ENCODE measurements around the gene CADM3.
A peak's percentile ranks its signal among the peaks of the same experiment; 100 is the strongest.

CADM3 gene

GRCh38 chr1:159207080-159207479, 35.7 kb downstream of the CADM3 start:
- no peak for DNase-seq (ENCODE audit: low spot score)

- DNase-seq (ENCODE audit: low spot score), result peak; percentile 67
Measured at GRCh38 chr1:159207774-159208173, 36.4 kb downstream of the CADM3 start.

GRCh38 chr1:159208175-159208825, 36.9 kb downstream of the CADM3 start:
- no peak for DNase-seq (ENCODE audit: low spot score)

GRCh38 chr1:159209061-159209460, 37.6 kb downstream of the CADM3 start:
- no peak for DNase-seq (ENCODE audit: low spot score)

- peak; percentile 74 for DNase-seq (ENCODE audit: low spot score)
Measured at GRCh38 chr1:159211331-159212136, 40.1 kb downstream of the CADM3 start.

GRCh38 chr1:159212596-159212995, 41.2 kb downstream of the CADM3 start:
- no peak for DNase-seq (ENCODE audit: low spot score)

GRCh38 chr1:159214149-159214760, 42.8 kb downstream of the CADM3 start:
- peak; percentile 80 for DNase-seq (ENCODE audit: low spot score)

GRCh38 chr1:159218649-159219636, 47.5 kb downstream of the CADM3 start:
- DNase-seq (ENCODE audit: low spot score), result no peak

- DNase-seq (ENCODE audit: low spot score), result no peak
Measured at GRCh38 chr1:159222075-159222865, 50.9 kb downstream of the CADM3 start.

GRCh38 chr1:159223004-159223403, 51.6 kb downstream of the CADM3 start:
- DNase-seq (ENCODE audit: low spot score), result no peak

GRCh38 chr1:159228554-159228953, 57.1 kb downstream of the CADM3 start:
- DNase-seq (ENCODE audit: low spot score), result no peak

- DNase-seq (ENCODE audit: low spot score), result no peak
Measured at GRCh38 chr1:159229260-159229885, 58.0 kb downstream of the CADM3 start.

GRCh38 chr1:159229896-159230295, 58.5 kb downstream of the CADM3 start:
- DNase-seq (ENCODE audit: low spot score), result no peak

GRCh38 chr1:159239551-159240220, 68.3 kb downstream of the CADM3 start:
- DNase-seq (ENCODE audit: low spot score), result no peak

- no peak for DNase-seq (ENCODE audit: low spot score)
Measured at GRCh38 chr1:159247266-159247665, 75.9 kb downstream of the CADM3 start.

- DNase-seq (ENCODE audit: low spot score), result no peak
Measured at GRCh38 chr1:159248311-159248710, 76.9 kb downstream of the CADM3 start.

GRCh38 chr1:159250638-159251216, 79.3 kb downstream of the CADM3 start:
- DNase-seq (ENCODE audit: low spot score), result peak; percentile 29
